K562 (cell line): Measurements from ENCODE around the gene DLGAP3.

ENCODE experiments used
- JUND ChIP-seq, 2 experiments: IDR thresholded peaks; 2 replicates in 1 of 2; 3 replicates in 1 of 2; pipeline ENCODE4 v1.6.1; 2011; ENCODE audit warnings: borderline replicate concordance in 2 of 2, low read depth in 2 of 2, low read length in 2 of 2, improper control_type of control experiment in 1 of 2, missing biosample characterization in 1 of 2, missing genetic modification characterization in 1 of 2, missing genetic modification reagents in 1 of 2
- REST ChIP-seq, 2 experiments: fragments of 450-650 bp; formaldehyde crosslinking in 1 of 2; IDR thresholded peaks; 2 replicates each; pipeline versions ENCODE4 v1.4.0 to v1.6.1; 2014 to 2020; ENCODE audit warnings: mild to moderate bottlenecking in 2 of 2, borderline replicate concordance in 1 of 2, low read depth in 1 of 2

GRCh38 chr1:34914958-34915357 is 14.5 kb downstream of the DLGAP3 start:
- TF ChIP-seq JUND (IDR thresholded peaks at IDR 0.05; ENCODE audit: borderline replicate concordance, low read depth, low read length) (no peak), JUND (tag; IDR thresholded peaks at IDR 0.05; ENCODE audit: borderline replicate concordance, low read depth, low read length) (no peak), REST (IDR thresholded peaks at IDR 0.05; ENCODE audit: borderline replicate concordance) (no peak), REST (CRISPR knock-in tag; IDR thresholded peaks at IDR 0.05; ENCODE audit: low read depth) (no peak)
